ENCODE data around the gene ATP13A5. TPM values are rescaled to one million over a fixed set of nuclear protein-coding genes. Genes with fewer than 3 reads are reported as not detected.

The ATP13A5 gene
- total and polyA plus RNA-seq, 2 of the 8 experiments (the other 6 are each of a cell fraction or from before 2014, with no cell fraction given), result not detected

DNA sequence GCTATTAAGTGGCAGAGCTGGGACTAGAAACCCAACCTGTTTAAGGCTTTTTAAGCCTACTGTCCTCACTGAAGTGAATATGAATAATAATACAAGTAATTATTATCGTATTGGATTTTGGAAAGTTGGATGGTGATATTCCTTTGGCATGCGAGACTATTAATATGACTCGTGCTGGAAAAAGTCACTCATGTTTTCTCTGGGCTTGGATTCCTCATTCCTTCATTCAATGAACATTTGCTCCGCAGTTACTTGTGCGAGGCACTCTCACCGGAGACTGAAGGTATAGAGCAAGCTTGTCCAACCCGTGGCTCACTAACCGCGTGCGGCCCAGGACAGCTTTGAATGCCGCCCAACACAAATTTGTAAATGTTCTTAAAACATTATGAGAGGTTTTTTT is 136.8 kb downstream of the ATP13A5 start (continued):
- TF ChIP-seq RFX5 (IDR thresholded peaks at IDR 0.05; ENCODE audit: borderline replicate concordance, low read depth, low read length), result no peak
- TF ChIP-seq RAD21 (IDR thresholded peaks at IDR 0.05 in 1 of 2, conservative IDR thresholded peaks at IDR 0.05 in 1 of 2; ENCODE audit: low read depth in 2 of 2, low read length in 2 of 2), result no peak
- TF ChIP-seq JUN (IDR thresholded peaks at IDR 0.05; ENCODE audit: low read depth, low read length), result no peak
- no peak for TF ChIP-seq CTBP2 (IDR thresholded peaks at IDR 0.05; ENCODE audit: borderline replicate concordance, insufficient read depth, insufficient read length, low read length)
